NCI-H748 treated with DMSO at 0.1 percent for 48 hours (cell line): ENCODE results near the gene SCYGR4.
A peak's percentile ranks its signal among the peaks of the same experiment; 100 is the strongest.
"Not testable (repeated sequence)": the region's sequence is repeated elsewhere in the genome, so short reads cannot be mapped to it uniquely, and the experiment has no call there.

Experiments used
- DNase-seq: peaks from one replicate; lab custom pipeline; 2025; lab: John Stamatoyannopoulos, UW

Gene SCYGR4

GRCh38 chr2:227617316-227618230 lies at the start of gene SCYGR4:
Gene SCYGR4, plus strand, starts transcription at chr2:227617498. Its CDS starts 0 bp downstream, at chr2:227617498.
- no peak for DNase-seq

DNA sequence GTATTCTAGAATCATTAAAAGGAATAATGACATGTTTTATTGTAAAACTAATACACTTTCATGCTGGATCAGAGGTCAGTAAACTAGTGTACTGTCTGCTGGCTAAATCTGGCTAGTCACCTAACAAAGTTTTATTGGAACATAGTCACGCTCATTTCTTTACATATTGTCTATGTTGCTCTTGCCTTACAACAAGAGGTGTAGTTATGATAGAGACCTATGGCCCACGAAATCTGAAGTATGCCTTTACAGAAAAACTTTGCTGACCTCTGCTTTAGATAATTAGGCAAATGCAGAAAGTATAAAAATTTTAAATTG lies 48.5 kb upstream of the SCYGR4 start:
- no peak for DNase-seq

DNA sequence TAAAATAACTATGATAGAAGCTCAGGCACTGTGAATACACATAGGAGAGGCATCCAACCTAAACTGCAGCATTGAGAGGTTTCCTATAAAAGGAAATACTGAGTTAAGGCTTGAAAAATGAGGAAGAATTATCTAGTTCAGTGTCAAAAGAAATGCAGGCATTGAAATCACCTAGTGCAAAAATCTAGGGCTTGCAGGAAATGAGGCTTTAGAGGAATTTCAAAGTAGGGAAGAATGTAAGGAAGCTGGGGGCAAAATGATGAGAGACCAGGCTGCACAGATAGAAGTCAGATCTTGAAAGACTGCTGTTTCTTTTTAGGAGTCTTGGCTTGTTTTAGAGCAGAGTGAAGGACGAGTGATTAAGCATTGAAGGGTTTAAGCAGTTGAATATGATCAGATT lies 46.7 kb upstream of the SCYGR4 start:
- DNase-seq = no peak

DNA sequence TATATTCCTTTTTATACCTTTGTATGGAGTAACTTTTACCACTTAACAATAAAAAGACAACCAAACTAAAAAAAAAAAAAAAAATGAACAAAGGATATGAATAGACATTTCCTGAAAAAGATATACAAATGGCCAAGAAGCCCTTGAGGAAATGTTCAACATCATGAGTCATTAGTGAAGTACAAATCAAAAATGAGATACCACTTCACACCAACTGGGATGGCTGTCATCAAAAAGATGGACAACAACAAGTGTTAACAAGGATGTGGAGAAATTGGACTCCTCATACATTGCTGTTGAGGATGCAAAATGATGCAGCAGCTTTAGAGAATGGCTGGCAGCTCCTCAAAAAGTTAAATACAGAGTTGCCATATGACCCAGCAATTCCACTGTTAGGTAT lies 41.2 kb upstream of the SCYGR4 start:
- no peak for DNase-seq

DNA sequence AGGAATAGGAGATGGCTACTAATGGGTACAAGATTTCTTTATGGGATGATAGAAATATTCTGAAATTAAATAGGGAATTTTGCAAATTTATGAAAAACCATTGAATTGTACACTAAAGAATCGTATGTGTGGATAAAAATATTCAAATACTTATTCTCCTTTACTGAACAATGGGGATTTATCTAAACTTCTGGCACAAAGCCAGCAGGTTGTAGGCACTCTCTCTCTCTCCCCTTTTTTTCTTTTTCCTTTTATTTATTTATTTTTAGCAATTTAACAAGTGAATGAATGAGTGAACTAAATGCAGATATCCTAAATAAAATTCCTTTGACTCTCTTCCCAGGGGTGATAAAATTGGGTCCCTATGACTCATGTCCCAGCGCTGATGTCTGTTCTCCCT lies 40.5 kb upstream of the SCYGR4 start:
- DNase-seq = no peak

DNA sequence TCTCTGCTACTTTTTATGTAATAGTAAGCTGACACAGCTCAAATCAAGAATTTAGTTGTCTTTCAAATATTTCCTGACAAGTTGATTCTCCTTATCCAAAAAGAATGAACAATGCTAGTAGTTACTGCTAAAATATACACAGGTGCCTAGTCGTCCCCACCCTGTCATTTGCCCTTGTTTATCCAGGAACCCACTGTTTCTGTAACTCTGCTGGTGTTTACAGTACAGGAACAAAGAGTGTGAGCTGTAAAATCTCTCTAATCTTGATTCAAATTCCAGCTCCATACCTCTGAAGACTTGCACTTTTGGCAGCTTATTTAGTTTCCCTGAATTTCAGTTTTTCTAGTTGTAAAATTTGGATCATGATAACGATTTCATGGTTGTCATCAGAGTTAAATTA lies 39.7 kb upstream of the SCYGR4 start:
- no peak for DNase-seq

DNA sequence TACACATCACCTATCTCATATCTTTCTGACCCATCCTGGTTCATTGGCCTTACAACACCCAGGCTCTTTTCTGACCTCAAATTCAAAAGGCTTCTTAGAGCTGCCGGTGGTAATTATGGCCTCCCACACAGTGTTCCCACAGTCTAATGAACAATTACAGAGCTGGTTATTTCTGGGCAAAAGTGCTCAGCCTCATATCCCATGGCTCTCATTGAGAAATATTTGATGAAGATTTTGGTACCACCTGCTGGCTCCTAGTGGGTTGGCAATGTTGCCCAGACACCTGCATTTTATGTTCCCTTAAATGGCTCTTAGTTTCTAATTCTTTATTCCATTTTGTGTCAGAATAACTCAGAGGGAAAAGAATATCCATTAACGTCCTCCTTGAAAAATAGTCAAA lies 38.7 kb upstream of the SCYGR4 start:
- DNase-seq = no peak

- DNase-seq = no peak
Measured at GRCh38 chr2:227579791-227580190, 37.5 kb upstream of the SCYGR4 start.

DNA sequence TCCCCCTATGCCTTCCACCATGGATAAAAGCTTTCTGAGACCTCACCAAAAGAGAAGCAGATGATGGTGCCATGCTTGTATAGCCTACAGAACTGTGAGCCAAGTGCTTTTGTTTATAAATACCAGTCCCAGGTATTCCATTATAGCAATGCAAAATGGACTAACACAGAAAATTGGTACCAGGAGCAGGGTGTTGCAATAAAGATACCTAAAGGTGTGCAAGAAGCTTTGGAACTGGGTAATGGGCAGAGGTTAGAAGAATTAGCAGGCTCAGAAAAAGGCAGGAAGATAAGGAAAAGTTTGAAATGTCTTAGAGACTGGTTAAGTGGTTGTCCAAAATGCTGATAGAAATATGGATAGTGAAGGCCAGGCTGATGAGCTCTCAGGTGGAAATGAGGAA lies 34.9 kb upstream of the SCYGR4 start:
- no peak for DNase-seq

- no peak for DNase-seq
Measured at GRCh38 chr2:227592694-227593387, 24.5 kb upstream of the SCYGR4 start.

DNA sequence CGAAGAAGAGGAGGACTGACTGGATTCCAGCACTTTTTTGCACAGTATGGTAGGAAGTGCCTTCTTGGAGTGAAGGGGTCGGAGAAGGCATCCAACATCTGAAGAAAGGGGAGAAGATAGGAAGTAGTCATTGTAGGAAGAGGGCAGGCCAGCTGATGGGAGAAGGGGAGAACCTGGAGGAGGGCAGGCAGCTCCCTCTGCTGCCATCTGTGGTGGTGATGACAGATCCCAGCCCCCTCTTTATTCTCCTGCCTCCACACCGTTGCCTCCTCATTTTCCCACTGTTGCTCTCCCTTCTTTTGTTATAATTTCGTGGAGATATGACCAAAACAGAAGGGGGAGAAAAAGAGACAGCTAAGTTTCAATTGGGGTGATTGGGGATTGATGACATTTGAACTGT lies 21.5 kb upstream of the SCYGR4 start:
- DNase-seq = no peak

- no peak for DNase-seq
Measured at GRCh38 chr2:227597036-227597435, 20.3 kb upstream of the SCYGR4 start.

DNA sequence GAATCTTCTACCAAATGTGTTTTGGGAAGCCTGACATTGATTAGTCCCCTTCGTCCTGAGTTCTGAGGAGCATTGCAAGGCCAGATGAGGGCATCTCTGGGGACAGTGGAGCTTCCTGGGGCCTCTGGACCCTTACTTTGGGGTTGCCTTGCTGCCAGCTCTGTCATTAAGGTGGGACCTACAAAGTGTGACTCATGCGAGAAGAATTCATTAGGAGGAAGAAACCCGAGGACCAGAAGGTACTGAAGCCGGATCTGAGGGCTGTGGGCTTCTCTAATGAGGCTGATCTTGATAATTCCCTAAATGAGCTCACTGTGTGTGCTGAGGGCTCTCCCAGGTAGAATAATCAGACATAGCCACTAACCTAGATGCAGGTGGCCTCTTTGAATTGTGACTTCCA lies 19.3 kb upstream of the SCYGR4 start:
- DNase-seq = no peak

DNA sequence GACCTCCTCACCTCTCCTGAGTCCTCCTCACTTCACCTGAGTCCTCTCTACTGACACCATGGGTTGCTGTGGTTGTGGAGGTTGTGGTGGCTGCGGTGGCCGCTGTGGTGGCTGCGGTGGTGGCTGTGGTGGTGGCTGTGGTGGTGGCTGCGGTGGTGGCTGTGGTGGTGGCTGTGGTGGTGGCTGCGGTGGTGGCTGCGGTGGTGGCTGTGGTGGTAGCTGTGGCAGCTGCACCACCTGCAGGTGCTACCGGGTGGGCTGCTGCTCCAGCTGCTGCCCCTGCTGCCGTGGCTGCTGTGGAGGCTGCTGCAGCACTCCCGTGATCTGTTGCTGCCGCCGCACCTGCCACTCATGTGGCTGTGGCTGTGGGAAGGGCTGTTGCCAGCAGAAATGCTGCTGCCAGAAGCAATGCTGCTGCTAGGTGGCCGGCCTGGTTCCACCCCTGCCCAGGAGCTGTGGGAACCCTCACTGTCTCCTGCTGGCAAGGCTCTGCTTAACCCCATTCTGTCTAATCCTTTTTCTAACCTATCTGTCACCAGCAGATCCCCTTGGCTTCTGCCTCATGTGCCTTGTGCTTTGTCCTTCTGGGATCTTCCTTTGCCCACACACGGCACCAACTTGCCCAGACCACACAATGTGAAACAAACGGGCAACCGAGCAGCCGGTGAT lies 18.3 kb upstream of the SCYGR4 start, which contains the start of gene SCYGR2:
Gene SCYGR2 (plus strand): TSS at position 59 of the 669 bp plus-strand sequence. CDS start 0 bp downstream, at position 59.
- not testable (repeated sequence) for DNase-seq

- no peak for DNase-seq
Measured at GRCh38 chr2:227602358-227602757, 14.9 kb upstream of the SCYGR4 start.

DNA sequence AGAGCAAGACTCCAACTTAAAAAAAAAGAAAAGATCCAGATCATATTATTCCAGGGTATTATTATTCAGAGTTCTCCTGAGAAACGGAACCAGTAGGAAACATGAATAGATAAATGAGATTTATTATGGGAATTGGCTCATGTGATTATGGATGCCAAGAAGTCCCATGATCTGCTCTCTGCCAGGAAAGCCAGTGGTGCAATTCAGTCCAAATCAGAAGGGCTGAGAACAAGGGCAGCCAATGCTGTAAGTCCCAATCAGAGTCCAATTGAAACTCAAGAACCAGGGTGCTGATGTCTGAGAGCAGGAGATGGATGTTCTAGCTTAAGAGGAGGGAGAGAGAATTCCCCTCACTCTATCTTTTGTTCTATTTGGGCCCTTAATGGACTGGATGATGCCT lies 10.8 kb upstream of the SCYGR4 start:
- no peak for DNase-seq

GRCh38 chr2:227607941-227608340 lies 9.4 kb upstream of the SCYGR4 start:
- DNase-seq = no peak

DNA sequence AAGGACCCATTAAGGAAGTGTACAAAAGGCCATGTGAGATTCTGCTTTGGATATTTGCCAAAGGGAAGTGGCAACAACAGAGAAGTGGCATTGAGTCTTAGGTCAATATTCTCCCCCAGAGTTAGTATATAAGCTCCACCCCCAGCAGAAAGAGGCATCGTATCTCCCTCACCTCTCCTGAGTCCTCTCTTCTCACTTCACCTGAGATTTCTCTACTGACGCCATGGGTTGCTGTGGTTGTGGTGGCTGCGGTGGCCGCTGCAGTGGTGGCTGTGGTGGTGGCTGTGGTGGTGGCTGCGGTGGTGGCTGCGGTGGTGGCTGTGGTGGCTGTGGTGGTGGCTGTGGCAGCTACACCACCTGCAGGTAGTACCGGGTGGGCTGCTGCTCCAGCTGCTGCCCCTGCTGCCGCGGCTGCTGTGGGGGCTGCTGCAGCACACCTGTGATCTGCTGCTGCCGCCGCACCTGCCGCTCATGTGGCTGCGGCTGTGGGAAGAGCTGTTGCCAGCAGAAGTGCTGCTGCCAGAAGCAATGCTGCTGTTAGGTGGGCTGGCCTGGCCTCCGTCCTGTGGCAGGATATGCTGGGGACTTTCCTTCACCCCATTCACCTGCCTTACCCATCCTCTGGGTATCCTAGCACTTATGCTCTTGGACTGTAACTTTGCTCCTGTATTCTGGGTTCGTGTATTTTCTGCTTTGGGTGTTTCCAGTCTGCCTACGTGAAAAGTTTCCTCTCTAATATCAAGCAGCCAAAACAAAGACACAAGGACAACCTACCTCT lies 8.5 kb upstream of the SCYGR4 start:
- DNase-seq = peak; percentile 13

- DNase-seq = no peak
Measured at GRCh38 chr2:227610123-227610522, 7.2 kb upstream of the SCYGR4 start.

- peak; percentile 74 for DNase-seq
Measured at GRCh38 chr2:227612546-227613271, 4.6 kb upstream of the SCYGR4 start.

DNA sequence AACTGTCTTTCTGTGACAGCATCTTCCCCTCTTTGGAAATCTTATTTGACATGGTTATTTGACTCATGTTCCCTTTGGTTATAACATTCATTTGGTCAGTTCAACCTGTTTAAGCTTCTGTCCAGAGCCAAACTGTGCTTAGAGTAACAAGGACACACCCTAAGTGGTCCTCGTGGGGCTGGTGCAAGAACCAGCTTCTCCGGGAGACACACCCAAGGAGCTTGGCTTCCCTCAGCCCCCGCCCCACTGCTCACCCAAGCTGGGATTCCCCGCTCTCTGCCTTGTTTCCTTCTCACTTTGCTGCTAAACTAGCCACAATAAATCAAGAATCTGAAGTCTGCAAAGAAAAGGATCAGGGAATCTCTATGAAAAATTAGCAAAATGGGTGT lies 4.0 kb upstream of the SCYGR4 start:
- DNase-seq = no peak
